H1 (cell line): ENCODE results near the gene ADPRH. TPM values are rescaled to one million over a fixed set of nuclear protein-coding genes. Genes with fewer than 3 reads are reported as not detected.

Experiments
- CTCF ChIA-PET: fragments of 300-600 bp; sonication (Branson Sonifier 250); formaldehyde crosslinking; loops from one replicate; lab custom pipeline; 2021; ENCODE audit not compliant: partially characterized antibody; lab: Charles Lee
- POLR2A ChIA-PET: fragments of 300-600 bp; sonication (Branson Sonifier 250); formaldehyde crosslinking; loops from one replicate; lab custom pipeline; 2021; ENCODE audit warnings: inconsistent platforms; ENCODE audit not compliant: partially characterized antibody; lab: Charles Lee
- DNase-seq, 2 experiments: peaks; one replicate each; pipeline versions ENCODE4 v3.0.0 to v3.0.0-alpha.2; 2010 to 2022; ENCODE audit warnings: low spot score in 2 of 2, low read depth in 1 of 2, mixed read lengths in 1 of 2
- FAIRE-seq: peaks from 2 replicates; lab custom pipeline; 2011; peaks lifted over from hg19 to GRCh38; lab: Jason Lieb, UNC
- H2AFZ ChIP-seq: 2 replicates; pipeline ENCODE4 v1.8.1; 2012; ENCODE audit warnings: low read length, inconsistent platforms
- H2AK5ac ChIP-seq: 2 replicates; pipeline ENCODE4 v1.6.1; 2013; ENCODE audit warnings: low read depth, low read length
- H2BK120ac ChIP-seq: replicated peaks from 2 replicates; pipeline ENCODE3; 2013; ENCODE audit warnings: low read depth, low read length, inconsistent platforms
- H2BK12ac ChIP-seq: 2 replicates; pipeline ENCODE4 v1.6.1; 2013; ENCODE audit warnings: low read depth, low read length
- H2BK15ac ChIP-seq: 2 replicates; pipeline ENCODE4 v1.6.1; 2013; ENCODE audit warnings: low read length
- H2BK20ac ChIP-seq: 2 replicates; pipeline ENCODE4 v1.6.1; 2013; ENCODE audit warnings: low read length
- H2BK5ac ChIP-seq: 2 replicates; pipeline ENCODE4 v1.6.1; 2013; ENCODE audit warnings: low read depth, low read length
- H3K14ac ChIP-seq: 2 replicates; pipeline ENCODE4 v1.6.1; 2013; ENCODE audit warnings: inconsistent platforms; ENCODE audit not compliant: insufficient read length
- H3K18ac ChIP-seq: 2 replicates; pipeline ENCODE4 v1.6.1; 2013; ENCODE audit warnings: low read length; ENCODE audit errors: extremely low read depth
- H3K23ac ChIP-seq: 2 replicates; pipeline ENCODE4 v1.6.1; 2013; ENCODE audit warnings: inconsistent platforms; ENCODE audit not compliant: insufficient read length
- H3K23me2 ChIP-seq: 2 replicates; pipeline ENCODE4 v1.6.1; 2013; ENCODE audit warnings: low read depth, low read length
- H3K27ac ChIP-seq: 2 replicates; pipeline ENCODE4 v1.6.1; 2011; ENCODE audit warnings: low read depth, low read length, inconsistent platforms
- H3K27me3 ChIP-seq, 4 experiments: replicated peaks in 1 of 4; 1 replicate in 1 of 4; 2 replicates in 3 of 4; pipeline versions ENCODE4 v1.6.1 to v1.8.1; 2011 to 2013; ENCODE audit warnings: low read length in 3 of 4, mild to moderate bottlenecking in 3 of 4, inconsistent platforms in 2 of 4, mixed read lengths in 2 of 4, moderate library complexity in 1 of 4; ENCODE audit not compliant: control insufficient read depth in 3 of 4, insufficient read depth in 3 of 4; ENCODE audit errors: extremely low read depth in 1 of 4
- H3K36me3 ChIP-seq, 4 experiments: 2 replicates each; pipeline versions ENCODE4 v1.6.1 to v1.8.1; 2011 to 2013; ENCODE audit warnings: mild to moderate bottlenecking in 4 of 4, low read length in 3 of 4, moderate library complexity in 2 of 4, control low read depth in 1 of 4, inconsistent platforms in 1 of 4; ENCODE audit not compliant: insufficient read depth in 4 of 4, control insufficient read depth in 2 of 4
- H3K4ac ChIP-seq: replicated peaks from 2 replicates; pipeline ENCODE3; 2013; ENCODE audit warnings: low read length, low read depth, mixed read lengths, inconsistent platforms; ENCODE audit not compliant: insufficient read length
- H3K4me1 ChIP-seq, 4 experiments: replicated peaks in 1 of 4; 1 replicate in 1 of 4; 2 replicates in 3 of 4; pipeline versions ENCODE4 v1.6.1 to v1.8.1; 2011 to 2013; ENCODE audit warnings: low read length in 3 of 4, inconsistent platforms in 2 of 4, mixed read lengths in 1 of 4; ENCODE audit not compliant: insufficient read depth in 4 of 4, control insufficient read depth in 3 of 4
- H3K4me2 ChIP-seq, 2 experiments: 2 replicates each; pipeline versions ENCODE4 v1.6.1 to v1.8.1; 2011 to 2013; ENCODE audit warnings: low read depth in 2 of 2, low read length in 2 of 2, control low read depth in 1 of 2, inconsistent platforms in 1 of 2, mild to moderate bottlenecking in 1 of 2; ENCODE audit not compliant: insufficient read depth in 1 of 2
- H3K4me3 ChIP-seq, 4 experiments: fragments of 200-600, 300-600 bp in 1 of 4; sonication (generic), shearing (Covaris generic), sonication (Bioruptor Twin) in 1 of 4; 2 replicates each; pipeline versions ENCODE4 v1.5.1 to v1.8.1; 2011 to 2016; ENCODE audit warnings: low read length in 4 of 4, low read depth in 3 of 4, control low read depth in 2 of 4, inconsistent platforms in 2 of 4, mild to moderate bottlenecking in 2 of 4, mixed read lengths in 1 of 4, moderate library complexity in 1 of 4; ENCODE audit not compliant: insufficient read depth in 2 of 4; ENCODE audit errors: extremely low read depth in 1 of 4
- H3K56ac ChIP-seq: replicated peaks from 2 replicates; pipeline ENCODE3; 2013; ENCODE audit warnings: low read depth, mild to moderate bottlenecking, mixed read lengths, low read length, inconsistent platforms; ENCODE audit not compliant: insufficient read length
- H3K79me1 ChIP-seq: 2 replicates; pipeline ENCODE4 v1.6.1; 2013; ENCODE audit warnings: low read depth, low read length, control low read depth
- H3K79me2 ChIP-seq, 2 experiments: 2 replicates each; pipeline versions ENCODE4 v1.6.1 to v1.8.1; 2012 to 2013; ENCODE audit warnings: low read length in 2 of 2, mild to moderate bottlenecking in 2 of 2, inconsistent platforms in 1 of 2; ENCODE audit not compliant: insufficient read depth in 2 of 2, control insufficient read depth in 1 of 2
- H3K9ac ChIP-seq, 4 experiments: replicated peaks in 1 of 4; 1 replicate in 1 of 4; 2 replicates in 3 of 4; pipeline versions ENCODE4 v1.6.1 to v1.8.1; 2011 to 2013; ENCODE audit warnings: low read depth in 3 of 4, low read length in 3 of 4, control low read depth in 2 of 4, mild to moderate bottlenecking in 2 of 4, moderate library complexity in 2 of 4, inconsistent platforms in 1 of 4; ENCODE audit errors: extremely low read depth in 1 of 4
- H3K9me3 ChIP-seq, 2 experiments: 2 replicates each; pipeline versions ENCODE4 v1.6.1 to v1.8.1; 2012 to 2013; ENCODE audit warnings: mild to moderate bottlenecking in 2 of 2, moderate library complexity in 2 of 2, control low read depth in 1 of 2, inconsistent platforms in 1 of 2, low read depth in 1 of 2, low read length in 1 of 2, mixed read lengths in 1 of 2; ENCODE audit not compliant: insufficient read depth in 2 of 2
- H4K20me1 ChIP-seq, 2 experiments: replicated peaks in 1 of 2; 2 replicates each; pipeline versions ENCODE3 to v1.8.1; 2011 to 2013; ENCODE audit warnings: inconsistent platforms in 2 of 2, low read length in 2 of 2, mild to moderate bottlenecking in 1 of 2; ENCODE audit not compliant: insufficient read depth in 2 of 2, control insufficient read depth in 1 of 2
- H4K5ac ChIP-seq: 2 replicates; pipeline ENCODE4 v1.6.1; 2013; ENCODE audit warnings: low read length, low read depth, mixed read lengths, inconsistent platforms; ENCODE audit not compliant: insufficient read length
- H4K8ac ChIP-seq: 2 replicates; pipeline ENCODE4 v1.8.0; 2013; ENCODE audit warnings: mild to moderate bottlenecking, moderate library complexity, low read length, inconsistent platforms; ENCODE audit not compliant: insufficient read depth; ENCODE audit errors: extremely low read depth
- H4K91ac ChIP-seq: replicated peaks from 2 replicates; pipeline ENCODE3; 2013; ENCODE audit warnings: low read length, mixed read lengths, inconsistent platforms; ENCODE audit not compliant: insufficient read length
- CTCF ChIP-seq, 3 experiments: IDR thresholded peaks; 1 replicate in 2 of 3; 2 replicates in 1 of 3; pipeline versions ENCODE4 v1.5.1 to v1.6.1; 2011; ENCODE audit warnings: low read length in 3 of 3, mild to moderate bottlenecking in 3 of 3, inconsistent platforms in 2 of 3, low read depth in 1 of 3, moderate library complexity in 1 of 3; ENCODE audit not compliant: insufficient read depth in 1 of 3; ENCODE audit errors: control extremely low read depth in 1 of 3
- TBP ChIP-seq: IDR thresholded peaks from 2 replicates; pipeline ENCODE4 v1.6.1; 2011; ENCODE audit warnings: low read depth, low read length, improper control_type of control experiment
- WGBS, 2 experiments: shearing (Covaris generic) in 1 of 2; methylation state at CpG; one replicate each; pipeline versions ENCODE4 v1.1.6 to v1.1.7; 2013 to 2015; ENCODE audit warnings: low lambda C conversion rate in 2 of 2, mixed read lengths in 2 of 2, inconsistent platforms in 1 of 2, low coverage in 1 of 2, missing lambda C conversion rate in 1 of 2; ENCODE audit not compliant: insufficient replicate concordance in 2 of 2, insufficient coverage in 1 of 2, insufficient read length in 1 of 2; ENCODE audit errors: extremely low coverage in 1 of 2, missing lambda C conversion rate in 1 of 2; 5-methylcytosine and 5-hydroxymethylcytosine counted together
- polyA plus RNA-seq, 7 experiments: library from polyadenylated mRNA; depleted of rRNA in 3 of 7; stranded (reverse) in 5 of 7; unstranded in 2 of 7; fragments of >200 nt in 5 of 7; fragments of 200-250 nt in 2 of 7; gene quantifications; 1 replicate in 5 of 7; 2 replicates in 1 of 7; 4 replicates in 1 of 7; pipeline versions ENCODE4 v1.2.1 to v1.2.3, GENCODE V29; 2011 to 2013; ENCODE audit warnings: missing spikeins in 2 of 7, mixed read lengths in 2 of 7
- total RNA-seq: library from RNA; stranded (reverse); fragmentation: NEBNext Ultra II Directional; extraction: Animal tissue kit (Norgen Biotek cat#: 25700); gene quantifications from 2 replicates; pipeline ENCODE4 v1.2.1, GENCODE V29; 2021

ADPRH gene
- total and polyA plus RNA-seq, 2 of the 8 experiments (the other 6 are each of a cell fraction or from before 2014, with no cell fraction given), result 2.6 to 4.2 TPM

GRCh38 chr3:119543147-119543546 is 36.1 kb upstream of the ADPRH start:
- no peak for DNase-seq
- Histone ChIP-seq H2BK15ac (no peak overlapping the region), H2BK20ac (no peak overlapping the region), H2BK120ac (no peak overlapping the region), H3K4ac (no peak overlapping the region), H3K4me2 (no peak overlapping the region), H3K4me1 (no peaks in the 10 kb centered on the region), H2BK12ac (no peak overlapping the region), H4K91ac (no peak overlapping the region), H3K27ac (no peak overlapping the region), H3K9me3 (no peaks in the 10 kb centered on the region), H3K23ac (no peak overlapping the region), H3K9ac (no peak overlapping the region), H2BK5ac (no peak overlapping the region), H3K56ac (no peak overlapping the region), H3K27me3 (peaks cover 0 to 1% (median 0%) of the 10 kb centered on the region in 4 experiments; a peak in 1 of 7 replicates), H3K79me1 (no peaks in the 10 kb centered on the region), H4K5ac (no peak overlapping the region), H3K79me2 (no peaks in the 10 kb centered on the region), H3K36me3 (no peaks in the 10 kb centered on the region), H4K8ac (no peak overlapping the region), H3K4me3 (no peak overlapping the region), H4K20me1 (no peaks in the 10 kb centered on the region), H2AFZ (no peak overlapping the region), H3K14ac (no peak overlapping the region), H2AK5ac (no peak overlapping the region), H3K23me2 (no peaks in the 10 kb centered on the region), H3K18ac (no peak overlapping the region)
- CTCF ChIA-PET, result interaction anchor here (0.6 kb wide), 1 partner anchor 477 kb away, joined by 3 read pairs; no protein-coding TSS in a partner anchor
- 96% methylated on average over 7 of the region's 7 CpGs; no CpG with 5 or more reads in 1 of the 2 experiments for WGBS, 2 experiments
- POLR2A ChIA-PET, result no interaction called here
- no peak for FAIRE-seq
- TF ChIP-seq CTCF (IDR thresholded peaks at IDR 0.05; ENCODE audit: control extremely low read depth in 1 of 3, insufficient read depth in 1 of 3, low read depth in 1 of 3, low read length in 3 of 3) (no peak), TBP (no peak)
